Chondrocyte (in vitro differentiated cells): Measurements from ENCODE around the gene ZFP57. TPM values are rescaled to one million over a fixed set of nuclear protein-coding genes. Genes with fewer than 3 reads are reported as not detected.

Experiments used
- DNase-seq: peaks from one replicate; pipeline ENCODE4 v3.0.0; 2021; ENCODE audit warnings: mixed read lengths, low spot score
- H3K27ac Mint-ChIP-seq: one replicate; pipeline ENCODE4 v1.8.0; 2021; ENCODE audit warnings: mild to moderate bottlenecking, moderate library complexity, mixed read lengths; ENCODE audit not compliant: unreplicated experiment
- H3K27me3 Mint-ChIP-seq: 2 replicates; pipeline ENCODE4 v1.8.0; 2021; ENCODE audit warnings: low read depth, mixed read lengths
- H3K36me3 Mint-ChIP-seq: 2 replicates; pipeline ENCODE4 v1.8.0; 2021; ENCODE audit warnings: low read depth, mixed read lengths
- H3K4me1 Mint-ChIP-seq: 2 replicates; pipeline ENCODE4 v1.8.0; 2021; ENCODE audit warnings: low read depth, mild to moderate bottlenecking, mixed read lengths
- H3K4me3 Mint-ChIP-seq: one replicate; pipeline ENCODE4 v1.8.0; 2021; ENCODE audit warnings: mild to moderate bottlenecking, moderate library complexity, mixed read lengths; ENCODE audit not compliant: unreplicated experiment
- H3K9me3 Mint-ChIP-seq: 2 replicates; pipeline ENCODE4 v1.8.0; 2021; ENCODE audit warnings: low read depth, mixed read lengths
- total RNA-seq: library from RNA; stranded (reverse); gene quantifications from 3 replicates; pipeline ENCODE4 v1.2.1, GENCODE V29; 2021
- TF ChIP-seq, protein P1 (sequence below): fragments of 200-600 bp; sonication (generic); IDR thresholded peaks from 2 replicates; pipeline ENCODE4 v1.5.0; 2021; ENCODE audit warnings: antibody characterized with exemption, mild to moderate bottlenecking, moderate library complexity

ZFP57 gene
- total RNA-seq, 1 donor from 2014 or later = not detected

DNA sequence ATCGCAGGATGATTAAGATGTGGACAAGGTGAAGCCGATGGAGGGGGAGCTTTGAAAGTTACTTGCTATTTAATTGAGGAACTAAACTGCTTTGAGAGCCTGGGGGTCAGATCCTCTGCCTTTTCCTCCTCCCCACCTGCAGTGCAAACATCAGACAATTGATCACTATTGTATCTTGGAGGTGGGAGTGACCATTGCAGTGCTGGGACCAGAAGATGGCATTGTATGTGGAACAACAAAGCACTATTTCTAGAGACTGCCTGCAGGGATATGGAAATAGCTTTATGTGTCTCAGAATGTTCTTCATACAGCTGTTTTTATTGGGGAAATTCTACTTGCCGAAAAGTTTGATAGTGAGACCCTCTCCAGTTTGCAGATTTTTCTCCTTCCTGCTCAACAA is 19.9 kb downstream of the ZFP57 start:
- DNase-seq = no peak
- H3K4me3 Mint-ChIP-seq = no peak overlapping the region
- no peaks in the 10 kb centered on the region for H3K27me3 Mint-ChIP-seq
- H3K36me3 Mint-ChIP-seq = no peaks in the 10 kb centered on the region
- H3K9me3 Mint-ChIP-seq = no peaks in the 10 kb centered on the region
- H3K4me1 Mint-ChIP-seq = peaks cover 28% of the 10 kb centered on the region
- peak overlapping the region; percentile 24 for H3K27ac Mint-ChIP-seq
- TF ChIP-seq, protein P1, sequence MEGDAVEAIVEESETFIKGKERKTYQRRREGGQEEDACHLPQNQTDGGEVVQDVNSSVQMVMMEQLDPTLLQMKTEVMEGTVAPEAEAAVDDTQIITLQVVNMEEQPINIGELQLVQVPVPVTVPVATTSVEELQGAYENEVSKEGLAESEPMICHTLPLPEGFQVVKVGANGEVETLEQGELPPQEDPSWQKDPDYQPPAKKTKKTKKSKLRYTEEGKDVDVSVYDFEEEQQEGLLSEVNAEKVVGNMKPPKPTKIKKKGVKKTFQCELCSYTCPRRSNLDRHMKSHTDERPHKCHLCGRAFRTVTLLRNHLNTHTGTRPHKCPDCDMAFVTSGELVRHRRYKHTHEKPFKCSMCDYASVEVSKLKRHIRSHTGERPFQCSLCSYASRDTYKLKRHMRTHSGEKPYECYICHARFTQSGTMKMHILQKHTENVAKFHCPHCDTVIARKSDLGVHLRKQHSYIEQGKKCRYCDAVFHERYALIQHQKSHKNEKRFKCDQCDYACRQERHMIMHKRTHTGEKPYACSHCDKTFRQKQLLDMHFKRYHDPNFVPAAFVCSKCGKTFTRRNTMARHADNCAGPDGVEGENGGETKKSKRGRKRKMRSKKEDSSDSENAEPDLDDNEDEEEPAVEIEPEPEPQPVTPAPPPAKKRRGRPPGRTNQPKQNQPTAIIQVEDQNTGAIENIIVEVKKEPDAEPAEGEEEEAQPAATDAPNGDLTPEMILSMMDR = no peak

DNA sequence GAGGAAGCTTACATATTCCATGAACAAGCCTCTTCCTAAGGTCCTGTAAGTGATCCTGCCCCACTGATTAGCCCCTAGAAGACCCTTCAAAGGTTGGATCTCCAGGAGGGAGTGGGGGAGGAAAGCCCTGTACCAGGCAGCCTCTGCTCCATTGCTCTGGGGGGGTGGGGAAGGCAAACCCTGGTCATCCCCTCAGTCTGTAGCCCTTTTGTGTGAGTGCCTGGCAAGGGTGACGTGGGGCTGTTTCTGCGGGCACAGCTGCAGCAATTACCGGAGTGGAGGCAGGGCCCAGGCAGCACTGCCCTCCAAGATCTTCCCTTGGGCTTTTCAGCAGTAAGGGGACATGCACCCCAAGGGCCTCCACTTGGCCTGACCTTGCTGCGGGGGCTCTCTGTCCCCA is 24.2 kb downstream of the ZFP57 start, which contains the start of gene MOG:
TSS of gene MOG (plus strand) at position 295 of the 400 bp plus-strand sequence. CDS start 118 bp downstream, outside the sequence.
- no peak within 1 kb of the TSS for H3K4me3 Mint-ChIP-seq
- DNase-seq = no peak
- TF ChIP-seq, protein P1 = no peak
- H3K27ac Mint-ChIP-seq = no peak within 1 kb of the TSS
- H3K36me3 Mint-ChIP-seq = no peaks in the 10 kb centered on the region
- H3K4me1 Mint-ChIP-seq = peaks cover 26% of the 10 kb centered on the region
- no peaks in the 10 kb centered on the region for H3K9me3 Mint-ChIP-seq
- no peaks in the 10 kb centered on the region for H3K27me3 Mint-ChIP-seq

DNA sequence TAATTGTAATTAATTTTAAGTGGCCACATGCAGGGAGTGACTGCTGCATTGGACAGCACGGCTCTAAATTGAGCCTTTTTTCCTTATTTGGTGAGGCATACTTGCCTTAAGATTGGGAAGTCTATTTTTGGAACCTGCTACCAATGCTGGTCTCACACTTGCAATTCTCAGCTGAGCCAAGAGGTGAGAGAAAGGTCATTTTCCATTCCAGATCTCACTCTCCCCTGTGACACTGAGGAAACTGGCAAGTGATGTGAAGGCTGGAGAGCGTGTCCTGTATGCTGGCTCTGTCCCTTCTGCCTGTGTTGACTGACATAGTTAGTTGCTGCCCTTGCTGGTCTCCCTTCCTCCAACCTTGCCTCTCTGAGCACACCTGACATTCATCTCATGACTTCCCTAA is 24.8 kb downstream of the ZFP57 start:
- H3K9me3 Mint-ChIP-seq = no peaks in the 10 kb centered on the region
- no peak for DNase-seq
- H3K4me1 Mint-ChIP-seq = peaks cover 22% of the 10 kb centered on the region
- H3K4me3 Mint-ChIP-seq = no peak overlapping the region
- no peak overlapping the region for H3K27ac Mint-ChIP-seq
- H3K27me3 Mint-ChIP-seq = no peaks in the 10 kb centered on the region
- TF ChIP-seq, protein P1 = no peak
- H3K36me3 Mint-ChIP-seq = no peaks in the 10 kb centered on the region

DNA sequence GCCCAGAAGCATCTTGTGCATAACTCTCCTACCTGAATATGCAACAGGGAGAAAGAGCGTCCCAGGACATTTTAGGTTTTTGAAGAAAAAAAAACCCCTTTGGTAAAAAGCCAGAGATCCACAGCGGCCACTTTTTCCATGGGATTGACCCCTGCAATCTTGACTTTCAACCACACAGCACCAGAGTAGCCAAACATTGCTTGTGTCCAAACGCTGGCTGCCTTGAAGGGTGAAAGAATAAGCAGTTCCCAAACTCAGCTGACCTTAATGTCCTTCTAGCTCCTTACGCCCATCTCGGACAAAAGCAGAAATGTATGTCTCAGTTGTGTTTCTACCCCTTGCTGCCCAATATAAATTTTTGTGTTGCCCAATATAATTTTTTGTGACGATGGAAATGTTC is 25.3 kb downstream of the ZFP57 start:
- TF ChIP-seq, protein P1 = no peak
- no peaks in the 10 kb centered on the region for H3K9me3 Mint-ChIP-seq
- no peak overlapping the region for H3K4me3 Mint-ChIP-seq
- H3K27me3 Mint-ChIP-seq = no peaks in the 10 kb centered on the region
- peaks cover 20% of the 10 kb centered on the region for H3K4me1 Mint-ChIP-seq
- H3K27ac Mint-ChIP-seq = peak overlapping the region; percentile 49
- DNase-seq = no peak
- H3K36me3 Mint-ChIP-seq = no peaks in the 10 kb centered on the region

DNA sequence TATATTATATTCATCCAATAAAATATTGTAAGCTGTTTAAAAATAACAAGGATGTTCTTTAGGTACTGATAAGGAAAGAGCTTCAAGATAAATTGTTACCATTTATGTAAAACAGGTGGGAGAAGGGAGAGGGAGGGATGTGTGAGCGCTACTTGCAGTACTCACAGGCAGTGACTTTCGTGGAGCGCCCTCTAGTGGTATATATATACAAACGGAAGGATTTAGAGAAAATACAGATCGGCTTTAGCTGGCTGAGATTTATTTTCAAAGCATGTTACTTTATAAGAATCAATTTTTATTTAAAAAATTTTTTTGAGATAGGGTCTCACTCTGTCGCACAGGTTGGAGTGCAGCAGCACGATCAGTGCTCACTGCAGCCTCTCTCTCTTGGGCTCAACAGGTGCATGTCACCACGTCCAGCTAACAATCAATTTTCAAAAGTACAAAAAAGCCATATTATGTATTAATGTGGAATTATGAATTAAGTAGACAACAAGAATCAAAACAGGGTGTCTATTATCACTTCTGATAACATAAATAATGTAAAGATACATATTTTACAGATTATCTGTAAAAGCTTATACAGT is 27.4 kb downstream of the ZFP57 start:
- Mint-ChIP-seq H3K4me1 (peaks cover 28% of the 10 kb centered on the region), H3K27me3 (no peaks in the 10 kb centered on the region), H3K36me3 (no peaks in the 10 kb centered on the region), H3K9me3 (no peaks in the 10 kb centered on the region), H3K27ac (no peak overlapping the region), H3K4me3 (no peak overlapping the region)
- TF ChIP-seq, protein P1 = peak; percentile 93
- DNase-seq = no peak
